Body of pancreas (tissue), 4 donors: Measurements from ENCODE around the gene RNASEH2A. TPM values are rescaled to one million over a fixed set of nuclear protein-coding genes. Genes with fewer than 3 reads are reported as not detected.

Experiments used
- ATAC-seq: fragments of 150-250 bp; one replicate; pipeline ENCODE4 v1.9.1; 2016
- DNase-seq, 4 donors: peaks; one replicate each; pipeline ENCODE4 v3.0.0-alpha.2; 2019
- H3K27ac ChIP-seq, 4 donors: fragments of 200-600 bp; sonication (generic); 1 replicate in 3 of 4; 2 replicates in 1 of 4; pipeline versions ENCODE4 v1.5.1 to v1.6.1; 2016 to 2019; ENCODE audit warnings: mild to moderate bottlenecking in 1 of 4, mixed read lengths in 1 of 4, moderate library complexity in 1 of 4
- H3K27me3 ChIP-seq, 2 donors: fragments of 200-600 bp; sonication (generic); one replicate each; pipeline ENCODE4 v1.6.0; 2016; ENCODE audit warnings: mild to moderate bottlenecking in 1 of 2
- H3K36me3 ChIP-seq, 2 donors: fragments of 200-600 bp; sonication (generic); replicated peaks in 1 of 2; 2 replicates each; pipeline ENCODE4 v1.5.1; 2016; ENCODE audit warnings: low read depth in 2 of 2; ENCODE audit not compliant: insufficient read depth in 1 of 2
- H3K4me1 ChIP-seq: fragments of 200-600 bp; sonication (generic); one replicate; pipeline ENCODE4 v1.6.0; 2016
- H3K4me3 ChIP-seq, 2 donors: fragments of 200-600 bp; sonication (generic); 1 replicate in 1 of 2; 2 replicates in 1 of 2; pipeline ENCODE4 v1.5.1; 2016 to 2019
- H3K9me3 ChIP-seq, 3 donors: fragments of 200-600 bp; sonication (generic); 1 replicate in 2 of 3; 2 replicates in 1 of 3; pipeline ENCODE4 v1.5.1; 2016
- CTCF ChIP-seq, 7 experiments: fragments of 450-650 bp in 4 of 7; fragments of 200-600 bp in 3 of 7; sonication (generic) in 3 of 7; IDR thresholded peaks; one replicate each; pipeline ENCODE4 v1.5.1; 2016 to 2019; ENCODE audit warnings: antibody characterized with exemption in 7 of 7
- POLR2A ChIP-seq, 3 donors: fragments of 450-650 bp; IDR thresholded peaks; one replicate each; pipeline ENCODE4 v1.6.1; 2016; ENCODE audit warnings: antibody characterized with exemption in 3 of 3, mild to moderate bottlenecking in 2 of 3
- WGBS, 2 donors: methylation state at CpG; one replicate each; pipeline ENCODE4 v1.1.5; 2017; 5-methylcytosine and 5-hydroxymethylcytosine counted together
- intact Hi-C: fragments of 100-400 bp; cut with DNase I; formaldehyde crosslinking; loops from one replicate; pipeline ENCODE4 v1.15.1; 2023
- total RNA-seq, 2 donors: library from RNA; depleted of rRNA; stranded (reverse); fragments of >200 nt; gene quantifications; one replicate each; pipeline ENCODE4 v1.1.0, GENCODE V29; 2016

The RNASEH2A gene
- total RNA-seq, 2 donors from 2014 or later = 1.3 to 6.5 TPM

DNA sequence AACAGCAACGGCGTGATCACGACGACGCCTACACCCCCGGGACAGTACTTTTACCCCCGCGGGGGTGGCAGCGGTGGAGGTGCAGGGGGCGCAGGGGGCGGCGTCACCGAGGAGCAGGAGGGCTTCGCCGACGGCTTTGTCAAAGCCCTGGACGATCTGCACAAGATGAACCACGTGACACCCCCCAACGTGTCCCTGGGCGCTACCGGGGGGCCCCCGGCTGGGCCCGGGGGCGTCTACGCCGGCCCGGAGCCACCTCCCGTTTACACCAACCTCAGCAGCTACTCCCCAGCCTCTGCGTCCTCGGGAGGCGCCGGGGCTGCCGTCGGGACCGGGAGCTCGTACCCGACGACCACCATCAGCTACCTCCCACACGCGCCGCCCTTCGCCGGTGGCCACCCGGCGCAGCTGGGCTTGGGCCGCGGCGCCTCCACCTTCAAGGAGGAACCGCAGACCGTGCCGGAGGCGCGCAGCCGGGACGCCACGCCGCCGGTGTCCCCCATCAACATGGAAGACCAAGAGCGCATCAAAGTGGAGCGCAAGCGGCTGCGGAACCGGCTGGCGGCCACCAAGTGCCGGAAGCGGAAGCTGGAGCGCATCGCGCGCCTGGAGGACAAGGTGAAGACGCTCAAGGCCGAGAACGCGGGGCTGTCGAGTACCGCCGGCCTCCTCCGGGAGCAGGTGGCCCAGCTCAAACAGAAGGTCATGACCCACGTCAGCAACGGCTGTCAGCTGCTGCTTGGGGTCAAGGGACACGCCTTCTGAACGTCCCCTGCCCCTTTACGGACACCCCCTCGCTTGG lies 14.1 kb upstream of the RNASEH2A start:
- H3K9me3 ChIP-seq = no peaks in the 10 kb centered on the region
- no peaks in the 10 kb centered on the region for H3K36me3 ChIP-seq
- TF ChIP-seq POLR2A (IDR thresholded peaks at IDR 0.05) = peak; percentile 29 to 59 (median 56)
- TF ChIP-seq CTCF (IDR thresholded peaks at IDR 0.05) = peak in 1 of 7 experiments; percentile 1
- H3K27me3 ChIP-seq = no peaks in the 10 kb centered on the region
- peaks cover 58% of the 10 kb centered on the region for H3K4me1 ChIP-seq
- peak; percentile 75 to 81 (median 78) for DNase-seq
- 0% methylated on average over 80 of the region's 84 CpGs; no CpG with 5 or more reads in 1 of the 2 donors for WGBS, 2 donors
- ATAC-seq = no peak
- peak overlapping the region; percentile 94 to 100 (median 98) for H3K27ac ChIP-seq
- H3K4me3 ChIP-seq = peak overlapping the region; percentile 87 to 91
- intact Hi-C loops = no loop called here

DNA sequence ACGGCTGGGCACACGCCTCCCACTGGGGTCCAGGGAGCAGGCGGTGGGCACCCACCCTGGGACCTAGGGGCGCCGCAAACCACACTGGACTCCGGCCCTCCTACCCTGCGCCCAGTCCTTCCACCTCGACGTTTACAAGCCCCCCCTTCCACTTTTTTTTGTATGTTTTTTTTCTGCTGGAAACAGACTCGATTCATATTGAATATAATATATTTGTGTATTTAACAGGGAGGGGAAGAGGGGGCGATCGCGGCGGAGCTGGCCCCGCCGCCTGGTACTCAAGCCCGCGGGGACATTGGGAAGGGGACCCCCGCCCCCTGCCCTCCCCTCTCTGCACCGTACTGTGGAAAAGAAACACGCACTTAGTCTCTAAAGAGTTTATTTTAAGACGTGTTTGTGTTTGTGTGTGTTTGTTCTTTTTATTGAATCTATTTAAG lies 13.5 kb upstream of the RNASEH2A start:
- ATAC-seq (no peak), DNase-seq (peak in 2 of 4 donors; percentile 43 to 44)
- 0% methylated on average over 20 to 22 of the region's 22 CpGs for WGBS, 2 donors
- H3K27me3 ChIP-seq = no peaks in the 10 kb centered on the region
- no peaks in the 10 kb centered on the region for H3K9me3 ChIP-seq
- no peaks in the 10 kb centered on the region for H3K36me3 ChIP-seq
- peak overlapping the region; percentile 94 to 100 (median 98) for H3K27ac ChIP-seq
- peak overlapping the region; percentile 87 to 91 for H3K4me3 ChIP-seq
- peaks cover 52% of the 10 kb centered on the region for H3K4me1 ChIP-seq
- intact Hi-C loops = no loop called here
- TF ChIP-seq POLR2A (IDR thresholded peaks at IDR 0.05) (no peak), CTCF (IDR thresholded peaks at IDR 0.05) (no peak)

DNA sequence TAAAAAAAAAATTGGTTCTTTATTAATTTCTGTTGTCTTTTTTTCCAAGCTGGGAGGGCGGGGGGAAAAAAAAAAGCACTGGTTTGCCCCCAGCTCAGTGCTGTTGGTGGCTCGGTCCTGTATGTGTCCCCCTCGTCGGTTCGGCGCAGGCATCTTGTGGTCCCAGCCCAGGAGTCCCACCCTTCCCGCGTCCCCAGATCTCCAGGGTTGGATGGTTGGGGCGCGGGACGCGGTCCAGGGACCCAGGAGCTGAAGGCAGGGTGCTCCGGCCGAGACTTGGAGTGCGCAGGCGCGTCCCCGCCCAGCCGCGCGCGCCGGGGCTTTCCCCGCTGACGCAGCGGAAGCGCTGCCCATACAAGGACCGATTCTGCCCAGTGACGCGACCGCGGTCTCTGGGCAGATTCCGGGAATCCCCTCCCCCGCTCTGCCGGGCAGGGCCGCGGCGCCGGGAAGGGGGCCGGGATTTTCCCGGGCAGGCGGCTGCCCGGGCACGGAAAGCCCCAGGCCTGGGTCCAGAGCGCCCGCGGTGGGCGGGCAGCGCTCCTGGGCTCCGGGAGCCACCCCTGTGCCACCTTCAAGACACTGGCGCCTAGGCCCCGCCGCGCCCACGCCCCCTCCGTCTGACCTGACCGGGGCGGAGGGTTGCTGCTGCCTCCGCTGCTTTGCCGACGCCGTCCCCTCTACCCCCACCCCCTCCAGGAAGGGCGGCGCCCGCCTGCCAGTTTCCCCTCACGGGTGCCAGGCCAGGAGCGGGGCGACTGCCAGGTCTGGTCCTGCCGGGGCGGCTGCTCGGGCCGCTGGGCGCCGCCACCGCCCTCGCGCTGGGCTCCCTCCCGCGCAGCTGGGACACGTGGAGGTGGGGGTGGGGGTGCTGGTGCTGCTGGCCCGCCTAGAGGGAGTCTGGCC lies 12.8 kb upstream of the RNASEH2A start:
- TF ChIP-seq POLR2A (IDR thresholded peaks at IDR 0.05) = peak; percentile 89 to 97 (median 93)
- TF ChIP-seq CTCF (IDR thresholded peaks at IDR 0.05) = peak in 3 of 7 experiments; percentile 13 to 22 (median 16)

GRCh38 chr19:12794196-12794941 lies 12.0 kb upstream of the RNASEH2A start:
- Histone ChIP-seq H3K36me3 (no peaks in the 10 kb centered on the region), H3K27ac (peak overlapping the region; percentile 94 to 100 (median 98)), H3K4me3 (no peak overlapping the region), H3K27me3 (no peaks in the 10 kb centered on the region), H3K4me1 (peaks cover 37% of the 10 kb centered on the region), H3K9me3 (no peaks in the 10 kb centered on the region)
- ATAC-seq (no peak), DNase-seq (no peak)
- 59 to 64% methylated on average over 7 of the region's 7 CpGs for WGBS, 2 donors
- TF ChIP-seq CTCF (IDR thresholded peaks at IDR 0.05) = no peak
- peak in 1 of 3 donors; percentile 18 for TF ChIP-seq POLR2A (IDR thresholded peaks at IDR 0.05)
- intact Hi-C loops = no loop called here

More for the DNA sequence above, 12.8 kb upstream of the RNASEH2A start:
- 0 to 1% methylated on average over 8 to 59 of the region's 81 CpGs for WGBS, 2 donors
- H3K36me3 ChIP-seq = no peaks in the 10 kb centered on the region
- H3K27ac ChIP-seq = peak overlapping the region; percentile 94 to 100 (median 98)
- ATAC-seq (peak; percentile 62), DNase-seq (peak; percentile 95 to 97 (median 96))
- peak overlapping the region; percentile 87 to 91 for H3K4me3 ChIP-seq
- no peaks in the 10 kb centered on the region for H3K27me3 ChIP-seq
- H3K4me1 ChIP-seq = peaks cover 45% of the 10 kb centered on the region
- intact Hi-C loops = no loop called here
- H3K9me3 ChIP-seq = no peaks in the 10 kb centered on the region
